ENCODE data around the gene FOCAD.

FOCAD gene

DNA sequence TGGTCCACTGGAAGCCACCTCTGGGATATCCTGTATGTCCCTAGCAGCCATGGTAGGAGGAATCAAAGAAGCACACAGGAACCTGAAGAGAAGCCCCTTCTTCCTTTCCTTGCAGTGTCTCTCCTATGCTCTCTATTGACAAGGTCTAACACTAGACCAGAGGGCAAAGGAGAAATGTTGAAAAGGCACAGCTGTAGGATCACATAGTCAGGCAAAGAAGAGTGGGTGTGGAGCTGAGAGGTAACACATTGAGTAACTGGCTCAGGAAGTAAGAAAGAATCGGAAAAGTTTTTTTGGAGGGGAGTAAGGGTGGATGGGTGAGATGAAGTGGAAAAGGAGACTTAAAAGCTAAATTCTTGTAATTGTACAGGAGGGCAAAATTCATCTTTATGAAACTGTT, 100.1 kb downstream of the FOCAD start:
- DNase-seq (ENCODE audit: low read depth, low spot score) = no peak
- peak overlapping the region; percentile 28 for H3K27ac ChIP-seq

DNA sequence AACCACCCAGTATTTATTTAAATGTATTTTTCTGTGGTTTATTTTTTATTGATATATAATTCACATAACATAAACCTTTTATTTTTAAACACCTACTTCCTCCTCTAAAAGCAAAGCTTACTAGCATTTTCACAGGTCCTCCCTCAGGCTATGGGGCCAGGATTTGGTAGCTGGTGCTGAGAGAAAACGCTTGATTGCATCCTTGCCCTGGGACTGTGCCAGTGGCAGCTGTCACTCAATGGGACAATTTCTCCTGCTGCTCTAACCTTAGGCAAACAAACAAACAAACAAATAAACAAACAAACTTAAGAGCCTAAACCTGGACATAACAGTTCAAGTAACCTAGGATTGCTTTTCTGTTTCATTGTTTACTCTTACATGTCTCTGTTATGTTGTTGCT, 102.7 kb downstream of the FOCAD start:
- DNase-seq (ENCODE audit: low read depth, low spot score) = no peak
- no peak overlapping the region for H3K27ac ChIP-seq

DNA sequence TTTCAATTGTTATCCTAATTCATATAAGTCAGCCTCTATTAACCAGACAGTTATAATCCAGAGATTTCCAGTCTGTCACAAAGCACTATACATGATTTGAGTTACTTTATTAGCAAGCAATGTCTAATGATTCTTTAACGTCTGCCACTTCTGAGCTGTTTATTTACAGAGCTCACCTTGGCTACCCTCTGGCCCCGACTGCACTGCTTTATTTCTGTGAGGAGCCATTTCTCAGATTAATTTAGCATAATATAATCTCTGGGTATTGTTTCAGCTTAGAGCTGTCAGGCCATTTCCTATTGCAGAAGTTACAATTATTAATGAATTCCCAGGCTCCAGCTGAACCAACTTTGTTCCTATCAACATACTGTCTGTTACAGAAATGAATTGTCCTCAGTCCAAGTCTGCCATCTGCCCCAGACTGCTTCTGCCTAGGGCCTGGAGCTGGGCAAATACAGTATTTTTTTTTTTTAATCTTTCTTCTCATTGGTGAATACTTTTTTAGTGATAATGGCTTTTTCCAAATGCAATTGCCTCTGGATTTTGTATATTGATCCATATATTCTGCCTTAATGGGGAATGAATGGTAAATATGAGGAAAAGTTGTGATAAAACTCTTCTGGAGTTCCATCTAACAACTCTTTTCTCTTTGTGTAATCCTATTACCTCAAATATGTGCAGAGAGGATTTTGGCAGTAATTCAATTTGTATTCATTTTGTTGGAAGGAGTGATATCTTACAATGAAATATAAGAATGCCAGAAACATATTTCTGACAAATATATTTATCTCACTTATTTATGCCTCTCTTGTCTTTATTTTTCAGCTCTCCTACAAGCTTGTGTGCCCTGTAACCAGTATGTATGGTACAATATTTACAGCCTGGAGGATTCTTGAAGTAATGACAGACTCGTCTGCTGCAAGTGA, 104.7 kb downstream of the FOCAD start:
- DNase-seq (ENCODE audit: low read depth, low spot score) = no peak
- no peak overlapping the region for H3K27ac ChIP-seq

DNA sequence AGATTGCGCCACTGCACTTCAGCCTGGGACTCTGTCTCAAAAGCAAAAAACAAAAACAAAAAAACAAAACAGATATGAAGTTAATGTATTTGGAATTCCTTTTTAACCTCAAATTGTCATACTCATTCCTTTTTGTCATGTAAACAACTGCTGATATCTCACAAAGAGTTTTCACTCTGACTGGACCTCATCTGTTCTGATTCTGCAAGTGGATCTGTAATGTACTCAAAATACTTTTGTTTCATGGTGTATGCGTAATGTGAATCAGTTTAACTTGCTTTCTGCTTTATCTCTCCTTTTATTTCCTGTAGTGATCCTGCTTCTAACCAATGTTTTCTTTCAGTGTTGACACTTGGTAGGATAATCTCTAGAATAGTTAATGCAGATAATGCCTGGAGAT, 106.7 kb downstream of the FOCAD start:
- H3K27ac ChIP-seq = no peak overlapping the region
- no peak for DNase-seq (ENCODE audit: low read depth, low spot score)

DNA sequence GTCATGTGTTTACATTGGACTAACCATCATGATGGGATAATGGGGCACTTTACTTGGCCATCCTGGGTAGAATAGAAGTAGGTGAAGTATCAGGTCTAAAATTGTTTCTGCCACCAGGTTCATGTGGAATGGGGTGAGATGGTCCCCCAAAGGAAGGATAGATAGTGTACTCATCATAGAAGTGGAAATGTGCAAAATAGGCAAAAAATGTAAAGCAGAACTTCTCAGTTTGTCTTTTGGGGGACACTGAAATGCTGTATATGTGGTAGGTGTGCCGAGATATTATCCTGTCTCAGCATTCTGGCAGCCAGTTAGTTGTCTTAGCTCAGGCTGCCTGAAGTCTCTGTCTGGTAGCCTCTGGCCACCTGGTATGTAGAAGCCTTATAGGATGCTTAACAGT, 107.6 kb downstream of the FOCAD start:
- no peak for DNase-seq (ENCODE audit: low read depth, low spot score)

DNA sequence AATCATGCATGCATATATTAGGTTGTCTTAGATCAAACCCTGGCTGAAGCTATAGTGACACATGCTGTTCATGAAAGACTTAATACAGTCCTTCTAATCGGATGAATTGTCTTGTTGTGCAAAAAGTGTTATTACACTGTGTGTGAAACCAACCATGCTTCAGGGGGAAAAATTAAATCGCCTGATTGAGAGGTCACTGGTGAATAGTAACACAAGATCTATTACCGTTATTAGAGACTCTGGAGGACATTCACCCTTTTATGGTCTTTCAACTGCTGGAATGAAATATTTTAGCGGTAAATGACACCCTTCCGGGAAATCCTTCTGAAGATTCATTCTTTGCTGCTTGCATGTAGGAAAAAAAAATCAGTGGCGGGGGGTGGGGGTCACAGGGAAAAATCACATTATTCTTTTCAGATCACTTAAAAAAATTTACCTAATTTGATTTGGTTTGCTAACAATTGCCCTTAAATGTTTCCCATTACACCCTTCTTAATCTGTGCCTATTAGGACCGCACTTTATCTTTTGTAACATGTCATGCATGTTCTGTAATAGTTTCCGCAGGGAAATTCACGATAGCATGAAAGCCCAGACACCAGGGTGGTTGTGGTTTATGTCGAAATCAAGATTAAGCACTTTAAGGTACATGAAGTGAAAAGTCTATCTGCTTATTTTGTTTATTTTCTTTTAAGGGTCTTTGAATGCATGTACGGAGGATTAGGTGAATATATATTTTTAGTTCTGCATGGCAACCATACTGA, 120.6 kb downstream of the FOCAD start:
- H3K27ac ChIP-seq = no peak overlapping the region

More for the DNA sequence above, 107.6 kb downstream of the FOCAD start:
- no peak overlapping the region for H3K27ac ChIP-seq

DNA sequence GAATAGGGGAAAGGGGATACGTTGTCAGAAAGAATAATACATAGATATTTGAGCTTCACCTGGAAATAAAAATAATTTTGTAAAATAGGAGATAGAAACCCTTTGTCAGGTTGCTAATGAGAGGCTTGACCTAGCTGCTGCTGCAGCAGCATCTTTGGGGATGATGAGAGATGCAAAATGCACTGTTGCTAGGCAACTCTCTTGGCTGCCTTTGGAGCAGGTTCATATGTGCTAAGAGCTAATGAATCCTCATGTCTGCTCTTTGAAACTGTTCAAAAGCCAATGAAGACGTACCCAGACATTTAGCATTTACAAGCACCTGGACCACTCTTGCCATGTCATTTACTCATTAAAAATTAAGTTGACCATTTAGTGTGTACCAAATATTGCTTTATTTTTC, 121.7 kb downstream of the FOCAD start:
- no peak for DNase-seq (ENCODE audit: low read depth, low spot score)
- H3K27ac ChIP-seq = no peak overlapping the region

More for the DNA sequence above, 120.6 kb downstream of the FOCAD start:
- DNase-seq (ENCODE audit: low read depth, low spot score) = no peak

DNA sequence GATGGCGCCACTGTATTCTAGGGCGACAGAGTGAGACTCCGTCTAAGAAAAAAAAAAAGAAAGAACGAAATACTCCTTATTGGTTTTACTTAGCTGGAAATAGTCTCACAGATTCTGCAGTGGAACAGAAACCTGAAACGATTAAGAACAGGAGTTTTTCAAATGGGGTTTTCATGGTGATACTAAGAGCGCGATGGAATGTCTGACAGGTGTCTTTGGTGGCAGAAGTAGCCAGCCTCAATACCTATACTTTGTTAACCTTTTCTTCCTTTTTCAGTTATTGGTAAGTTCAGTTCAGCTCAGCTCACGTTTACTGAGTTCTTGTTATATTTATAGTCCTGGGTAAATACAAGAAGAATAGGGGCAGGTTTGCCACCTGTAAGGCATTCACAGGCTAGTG, 123.9 kb downstream of the FOCAD start:
- no peak for DNase-seq (ENCODE audit: low read depth, low spot score)
- H3K27ac ChIP-seq = no peak overlapping the region

DNA sequence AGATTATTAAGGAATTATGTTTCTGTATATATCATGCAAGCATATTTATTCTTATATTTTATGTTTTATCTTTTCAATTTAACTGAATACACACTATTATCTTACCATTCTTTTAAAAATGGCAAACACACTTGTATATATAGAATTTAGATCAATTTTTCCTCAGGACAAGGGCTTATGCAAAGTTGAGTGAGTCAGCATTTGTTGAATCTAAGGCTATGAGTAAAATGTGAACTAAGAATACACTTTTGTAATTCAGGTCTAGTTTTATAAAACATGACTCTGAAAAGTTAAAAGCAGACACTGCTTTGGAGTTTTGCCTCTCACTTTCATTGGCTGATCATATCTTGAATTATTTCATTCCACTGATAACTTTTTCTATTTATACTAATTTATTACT, 127.8 kb downstream of the FOCAD start:
- no peak overlapping the region for H3K27ac ChIP-seq
- no peak for DNase-seq (ENCODE audit: low read depth, low spot score)

DNA sequence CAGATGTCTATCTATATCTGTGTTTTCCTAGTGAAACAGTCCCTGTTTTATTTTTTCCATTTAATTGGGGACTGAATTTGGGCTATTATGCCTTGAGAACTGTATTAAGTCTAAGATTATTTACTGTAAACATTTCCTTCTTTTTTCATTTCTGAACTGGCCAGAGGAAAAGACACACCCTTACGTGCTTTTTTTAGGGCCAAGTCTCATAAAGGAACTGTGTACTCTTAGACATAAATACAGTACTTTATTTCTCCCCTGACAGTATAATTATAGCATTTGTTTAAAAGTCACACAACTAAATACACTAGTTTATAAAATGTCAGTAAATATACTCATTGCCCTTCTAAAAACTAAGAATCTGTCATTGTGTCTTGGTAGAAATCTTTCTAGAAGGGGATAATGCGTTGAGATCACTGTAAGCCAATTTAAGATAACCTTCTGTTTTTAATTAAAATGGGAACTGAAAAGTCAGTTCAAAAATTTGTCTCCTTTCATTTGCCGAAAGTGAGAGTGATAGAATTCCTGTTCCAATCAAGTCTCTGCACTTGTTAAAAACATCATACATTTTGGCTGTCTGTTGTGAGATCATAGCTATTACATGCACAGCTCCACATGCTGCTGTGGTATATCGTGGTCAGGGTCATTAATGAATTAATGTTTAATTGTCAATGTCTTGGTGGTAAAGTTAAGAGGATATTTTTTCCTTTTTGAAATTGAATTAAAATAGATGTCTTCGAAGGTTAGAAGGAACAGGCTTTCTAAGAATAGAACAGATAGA, 132.1 kb downstream of the FOCAD start:
- no peak overlapping the region for H3K27ac ChIP-seq
- no peak for DNase-seq (ENCODE audit: low read depth, low spot score)

DNA sequence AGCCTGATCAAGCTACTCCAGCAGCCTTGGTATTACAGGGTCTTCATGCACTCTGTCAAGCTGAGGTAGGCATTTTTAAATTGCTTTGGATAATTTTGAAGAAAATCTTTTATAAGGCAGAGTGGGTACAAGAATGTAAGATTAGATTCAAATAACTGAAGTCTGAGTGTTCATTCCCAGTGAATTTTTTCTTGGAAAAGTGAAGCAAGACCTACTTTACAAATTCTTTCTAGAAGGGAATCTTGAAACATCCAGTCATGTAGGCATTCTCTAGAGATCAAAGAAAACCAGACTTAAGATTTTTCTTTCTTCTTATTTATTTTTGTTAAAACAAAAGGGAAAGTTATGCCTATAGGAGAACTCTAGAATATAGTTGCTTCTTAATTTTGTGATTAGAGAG, 139.0 kb downstream of the FOCAD start:
- DNase-seq (ENCODE audit: low read depth, low spot score) = no peak
- H3K27ac ChIP-seq = no peak overlapping the region

DNA sequence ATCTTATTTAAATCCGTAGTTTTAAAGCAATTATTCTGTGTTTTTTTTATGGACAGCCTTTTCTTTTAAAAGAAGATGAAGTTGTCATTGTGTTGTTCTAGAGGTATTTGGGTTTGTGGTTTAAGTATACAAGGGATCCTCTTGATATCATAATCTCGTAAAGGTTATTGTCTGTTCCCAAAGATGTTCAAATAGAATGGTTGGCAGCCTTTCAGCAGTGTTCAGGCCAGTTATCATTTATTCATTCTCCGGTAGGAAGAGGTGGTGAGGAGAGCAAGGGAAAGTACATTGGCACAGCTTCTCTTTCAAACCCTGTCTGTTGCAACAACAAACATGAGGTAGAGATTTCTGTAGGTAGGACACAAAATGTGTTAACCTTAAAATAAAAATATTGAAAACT, 147.0 kb downstream of the FOCAD start:
- DNase-seq (ENCODE audit: low read depth, low spot score) = no peak
- no peak overlapping the region for H3K27ac ChIP-seq

DNA sequence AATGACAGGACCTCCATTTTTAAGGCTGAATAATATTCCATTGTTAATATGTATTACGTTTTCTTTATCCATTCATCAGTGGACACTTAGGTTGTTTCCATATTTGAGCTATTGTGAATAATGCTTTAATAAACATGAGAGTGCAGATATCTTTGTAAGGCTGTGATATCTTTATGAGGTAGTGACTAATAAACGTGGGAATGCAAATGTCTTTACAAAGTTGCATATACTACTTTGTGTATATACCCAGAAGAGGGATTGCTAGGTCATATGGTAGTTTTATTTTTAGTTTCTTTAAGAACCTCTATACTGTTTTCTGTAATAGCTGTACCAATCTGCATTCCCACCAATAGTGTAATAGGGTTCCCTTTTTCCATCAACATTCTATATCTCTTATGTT, 148.7 kb downstream of the FOCAD start:
- no peak for DNase-seq (ENCODE audit: low read depth, low spot score)
- H3K27ac ChIP-seq = no peak overlapping the region

DNA sequence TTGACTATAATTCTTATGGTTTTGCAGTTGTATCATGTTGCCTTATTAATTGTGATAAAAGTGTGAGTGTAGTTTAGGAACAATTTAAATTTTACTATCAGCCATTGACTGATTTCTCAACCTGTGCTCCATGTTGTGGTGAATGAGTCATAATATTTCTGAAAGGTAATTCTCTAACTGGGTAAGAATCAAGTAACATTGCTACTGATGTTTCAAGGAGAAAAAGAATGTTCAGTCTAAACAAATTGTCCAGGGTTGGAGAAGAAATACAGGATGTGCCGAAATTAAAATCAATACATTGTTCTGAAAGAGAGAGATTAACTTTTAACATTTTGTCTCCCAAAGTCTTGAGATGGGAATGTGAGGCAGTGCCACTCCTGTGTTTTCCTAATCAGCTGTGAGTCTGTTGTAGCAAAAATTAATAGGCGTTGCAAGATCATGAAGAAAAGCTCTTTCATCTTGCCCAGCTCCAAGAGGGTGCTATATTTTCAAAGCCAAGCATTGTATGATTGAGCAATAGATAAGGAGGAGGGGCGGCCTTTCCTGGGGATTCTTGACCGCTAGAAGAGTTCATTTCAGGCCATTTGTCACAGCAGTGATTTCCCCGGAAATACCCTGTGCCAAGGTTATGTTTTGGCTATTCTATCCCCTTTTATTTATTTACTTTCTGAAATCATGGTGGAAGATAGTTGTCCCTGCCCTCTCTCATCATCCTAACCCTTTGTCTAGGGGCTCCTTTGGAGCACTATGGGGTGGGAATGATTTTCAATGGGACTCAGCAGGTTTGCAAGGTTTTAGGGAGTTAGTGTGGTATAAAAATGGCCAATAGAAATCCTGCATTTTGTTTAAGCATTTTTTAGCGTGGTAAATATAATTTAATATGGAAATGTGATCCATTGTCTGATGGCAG, 151.6 kb downstream of the FOCAD start:
- DNase-seq (ENCODE audit: low read depth, low spot score) = no peak
- no peak overlapping the region for H3K27ac ChIP-seq

DNA sequence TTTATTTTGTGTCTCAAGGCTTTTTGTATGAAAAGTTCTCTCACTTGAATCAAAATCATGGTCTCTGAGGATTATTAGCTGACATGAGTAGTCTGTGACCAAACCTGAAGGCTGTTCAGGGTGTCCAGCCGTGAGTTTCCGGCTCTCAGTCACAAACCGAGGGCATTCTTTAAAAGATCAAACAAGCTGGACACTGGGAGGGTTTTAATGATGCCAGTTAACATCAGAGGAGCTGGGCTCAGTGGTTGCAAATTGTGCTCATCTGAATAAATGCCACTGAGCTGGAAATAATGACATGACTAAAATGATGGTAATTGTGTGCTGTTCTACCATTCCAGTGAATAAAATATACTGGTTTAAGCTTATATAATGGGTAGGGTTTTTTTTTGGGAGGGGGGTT, 153.1 kb downstream of the FOCAD start:
- no peak for DNase-seq (ENCODE audit: low read depth, low spot score)
- H3K27ac ChIP-seq = no peak overlapping the region

DNA sequence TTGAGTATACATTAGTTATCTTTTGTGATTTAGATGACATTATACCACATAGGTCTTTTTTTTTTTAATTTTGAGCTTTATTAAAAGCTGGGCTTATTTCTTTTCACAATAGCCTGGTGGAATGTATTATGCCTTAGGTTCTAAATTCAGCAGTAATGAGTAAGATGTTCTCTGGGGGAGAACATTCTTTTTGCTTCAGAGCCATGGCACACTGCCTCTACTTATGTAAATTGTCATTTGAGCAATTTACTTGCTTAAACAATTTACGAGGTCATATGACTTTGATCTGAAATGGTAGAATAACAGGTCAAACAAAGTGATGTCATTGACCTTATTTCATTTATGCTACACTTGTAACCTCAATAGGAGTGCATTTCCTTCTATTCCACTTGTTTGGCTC, 154.2 kb downstream of the FOCAD start:
- DNase-seq (ENCODE audit: low read depth, low spot score) = peak; percentile 3
- H3K27ac ChIP-seq = no peak overlapping the region

DNA sequence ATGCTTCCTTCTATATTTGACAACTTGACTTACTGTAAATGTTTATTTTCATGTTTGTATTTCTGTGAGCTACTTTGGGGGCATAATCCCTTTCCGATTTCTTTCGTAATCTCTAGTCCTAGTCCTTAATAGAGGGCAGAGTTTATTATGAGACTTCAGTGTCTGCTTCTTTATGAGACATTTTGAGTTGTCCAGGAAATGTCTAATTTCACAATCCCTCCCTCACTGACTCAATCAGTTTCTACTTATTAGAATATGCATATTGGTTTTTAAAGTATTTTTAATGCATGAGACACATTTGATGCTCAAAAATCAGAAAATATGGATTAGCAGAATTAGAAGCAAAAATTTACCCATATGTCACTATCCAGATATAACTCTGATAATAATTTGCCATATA, 160.9 kb downstream of the FOCAD start:
- DNase-seq (ENCODE audit: low read depth, low spot score) = no peak
- H3K27ac ChIP-seq = no peak overlapping the region

DNA sequence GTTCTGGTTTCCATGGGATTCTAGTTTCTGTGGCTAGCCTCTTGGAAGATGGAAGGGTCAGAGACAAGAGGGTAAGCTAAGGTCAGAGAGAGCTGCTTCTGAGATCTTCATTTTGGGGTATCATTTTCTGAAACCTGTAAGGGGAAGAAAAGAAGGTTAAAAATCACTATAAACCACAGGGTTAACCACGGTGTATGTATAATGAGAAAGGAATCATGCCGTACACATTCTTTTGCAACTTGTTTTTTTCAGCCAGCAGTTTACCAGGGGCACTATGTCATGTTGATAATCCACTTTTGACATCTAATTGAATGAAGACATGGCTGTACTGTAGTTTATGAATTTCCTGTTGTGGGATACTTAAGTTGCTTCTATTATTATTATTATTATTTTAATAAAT, 164.4 kb downstream of the FOCAD start:
- DNase-seq (ENCODE audit: low read depth, low spot score) = no peak

DNA sequence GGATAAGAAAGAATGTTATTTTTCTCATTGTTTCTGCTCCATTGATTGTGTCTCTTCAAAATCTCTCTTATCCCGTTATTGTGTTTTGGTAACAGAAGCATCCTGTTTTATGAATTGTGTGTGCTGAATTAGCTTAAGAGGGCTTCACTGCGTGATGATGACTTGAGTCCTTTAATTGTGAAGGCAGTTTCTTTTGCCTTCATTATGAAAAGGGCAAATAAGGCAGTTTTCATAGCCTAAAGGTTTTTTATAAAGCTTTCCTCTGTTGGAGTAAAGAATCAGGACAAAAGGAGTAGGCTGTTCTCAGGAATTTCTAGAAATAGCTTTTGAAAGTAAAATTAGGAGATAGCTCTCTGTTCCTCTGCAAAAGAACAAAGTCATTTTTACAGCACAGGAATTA, 169.8 kb downstream of the FOCAD start:
- DNase-seq (ENCODE audit: low read depth, low spot score) = no peak
- H3K27ac ChIP-seq = no peak overlapping the region

More for the DNA sequence above, 164.4 kb downstream of the FOCAD start:
- H3K27ac ChIP-seq = no peak overlapping the region

DNA sequence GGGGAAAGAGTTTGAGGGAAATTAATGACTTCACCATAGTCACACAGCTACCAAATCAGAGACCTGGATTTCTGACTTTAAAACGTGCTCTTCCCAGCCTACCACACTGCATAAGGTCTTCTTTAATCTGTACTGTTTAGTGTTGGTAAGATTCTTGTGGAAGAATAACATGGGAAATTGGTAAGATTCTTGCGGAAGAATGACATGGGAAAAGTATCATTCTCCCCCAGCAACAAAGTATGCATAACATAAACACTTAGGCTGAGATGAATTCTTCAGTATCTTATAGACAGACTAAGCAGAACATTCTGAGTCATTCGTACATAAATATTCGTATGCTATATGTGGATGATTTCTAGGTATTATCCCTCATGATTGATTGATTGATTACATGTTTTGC, 170.4 kb downstream of the FOCAD start:
- H3K27ac ChIP-seq = no peak overlapping the region
- DNase-seq (ENCODE audit: low read depth, low spot score) = no peak

Data from epithelial cell of prostate (primary cell).